IPS-18a (cell line): Measurements from ENCODE around the gene NPAS4.
A peak's percentile ranks its signal among the peaks of the same experiment; 100 is the strongest.
"Not testable (repeated sequence)": the region's sequence is repeated elsewhere in the genome, so short reads cannot be mapped to it uniquely, and the experiment has no call there.

Source experiments
- H3K27ac ChIP-seq: one replicate; pipeline ENCODE4 v1.5.1; 2013; ENCODE audit warnings: low read length
- H3K27me3 ChIP-seq: one replicate; pipeline ENCODE4 v1.6.1; 2013; ENCODE audit warnings: mild to moderate bottlenecking, low read length; ENCODE audit not compliant: control insufficient read depth, insufficient read depth
- H3K36me3 ChIP-seq: one replicate; pipeline ENCODE4 v1.6.1; 2013; ENCODE audit warnings: low read depth, low read length; ENCODE audit not compliant: control insufficient read depth
- H3K4me1 ChIP-seq: one replicate; pipeline ENCODE4 v1.6.1; 2013; ENCODE audit warnings: low read depth, low read length; ENCODE audit not compliant: control insufficient read depth
- H3K4me3 ChIP-seq: one replicate; pipeline ENCODE4 v1.5.1; 2013; ENCODE audit warnings: low read length
- H3K9ac ChIP-seq: one replicate; pipeline ENCODE4 v1.6.1; 2013; ENCODE audit warnings: mild to moderate bottlenecking, low read length, moderate library complexity
- H3K9me3 ChIP-seq: one replicate; pipeline ENCODE4 v1.6.1; 2013; ENCODE audit warnings: low read depth, low read length; ENCODE audit not compliant: control insufficient read depth

NPAS4 gene

GRCh38 chr11:66420671-66421476 lies at the start of gene NPAS4:
TSS of gene NPAS4 (plus strand) at chr11:66421035. CDS start at chr11:66421180, 145 bp downstream.
- Histone ChIP-seq H3K27me3 (peaks cover 33% of the 10 kb centered on the region), H3K9me3 (no peaks in the 10 kb centered on the region), H3K4me3 (peak within 1 kb of the TSS; percentile 50), H3K27ac (no peak within 1 kb of the TSS), H3K9ac (no peak within 1 kb of the TSS), H3K36me3 (no peaks in the 10 kb centered on the region), H3K4me1 (peaks cover 22% of the 10 kb centered on the region)

- Histone ChIP-seq H3K27ac (peak within 1 kb of the TSS; percentile 93), H3K4me3 (peak within 1 kb of the TSS; percentile 99), H3K9ac (peak within 1 kb of the TSS; percentile 96), H3K4me1 (peaks cover 18% of the 10 kb centered on the region), H3K27me3 (no peaks in the 10 kb centered on the region), H3K36me3 (peaks cover 25% of the 10 kb centered on the region), H3K9me3 (no peaks in the 10 kb centered on the region)
These were observed 49.0 kb upstream of the NPAS4 start, which contains the start of gene SLC29A2 for GRCh38 chr11:66371627-66372415. TSS of gene SLC29A2 (minus strand) at chr11:66371760. CDS start at chr11:66371591, 169 bp downstream.

- Histone ChIP-seq H3K4me1 (peaks cover 18% of the 10 kb centered on the region), H3K27me3 (no peaks in the 10 kb centered on the region), H3K9me3 (no peaks in the 10 kb centered on the region), H3K4me3 (no peak overlapping the region), H3K27ac (no peak overlapping the region), H3K9ac (no peak overlapping the region), H3K36me3 (peaks cover 11% of the 10 kb centered on the region)
These were observed 47.6 kb upstream of the NPAS4 start for GRCh38 chr11:66373265-66373664.

GRCh38 chr11:66373690-66374287 lies 47.0 kb upstream of the NPAS4 start:
- not testable (repeated sequence) for H3K9ac ChIP-seq, H3K4me3 ChIP-seq, H3K27me3 ChIP-seq, H3K9me3 ChIP-seq, H3K27ac ChIP-seq, H3K36me3 ChIP-seq
- peaks cover 18% of the 10 kb centered on the region for H3K4me1 ChIP-seq

GRCh38 chr11:66380264-66380663 lies 40.6 kb upstream of the NPAS4 start:
- not testable (repeated sequence) for H3K9me3 ChIP-seq, H3K36me3 ChIP-seq, H3K4me1 ChIP-seq, H3K27me3 ChIP-seq, H3K27ac ChIP-seq, H3K4me3 ChIP-seq, H3K9ac ChIP-seq

- H3K9ac ChIP-seq, H3K36me3 ChIP-seq, H3K4me1 ChIP-seq, H3K4me3 ChIP-seq, H3K9me3 ChIP-seq, H3K27me3 ChIP-seq, H3K27ac ChIP-seq: not testable (repeated sequence)
These were observed 36.5 kb upstream of the NPAS4 start for GRCh38 chr11:66384316-66384715.

- Histone ChIP-seq H3K27ac (no peak overlapping the region), H3K4me1 (peaks cover 4% of the 10 kb centered on the region), H3K27me3 (peaks cover 9% of the 10 kb centered on the region), H3K9ac (peak overlapping the region; percentile 26), H3K9me3 (no peaks in the 10 kb centered on the region), H3K4me3 (peak overlapping the region; percentile 34), H3K36me3 (no peaks in the 10 kb centered on the region)
These were observed 34.4 kb upstream of the NPAS4 start for GRCh38 chr11:66386171-66387069.

- no peak overlapping the region for H3K27ac ChIP-seq
- no peaks in the 10 kb centered on the region for H3K9me3 ChIP-seq
- H3K9ac ChIP-seq, result no peak overlapping the region
- no peak overlapping the region for H3K4me3 ChIP-seq
- H3K27me3 ChIP-seq, result peaks cover 9% of the 10 kb centered on the region
- no peaks in the 10 kb centered on the region for H3K36me3 ChIP-seq
- H3K4me1 ChIP-seq, result peaks cover 4% of the 10 kb centered on the region
These were observed 32.0 kb upstream of the NPAS4 start for GRCh38 chr11:66388780-66389386.

- H3K27ac ChIP-seq, result no peak overlapping the region
- no peak overlapping the region for H3K4me3 ChIP-seq
- no peak overlapping the region for H3K9ac ChIP-seq
- peaks cover 8% of the 10 kb centered on the region for H3K27me3 ChIP-seq
- H3K4me1 ChIP-seq, result peaks cover 3% of the 10 kb centered on the region
- H3K36me3 ChIP-seq, result no peaks in the 10 kb centered on the region
- no peaks in the 10 kb centered on the region for H3K9me3 ChIP-seq
These were observed 29.5 kb upstream of the NPAS4 start for GRCh38 chr11:66391322-66391721.

GRCh38 chr11:66393954-66394353 lies 26.9 kb upstream of the NPAS4 start:
- Histone ChIP-seq H3K9me3 (no peaks in the 10 kb centered on the region), H3K9ac (no peak overlapping the region)

More at GRCh38 chr11:66393954-66394353, 26.9 kb upstream of the NPAS4 start:
- Histone ChIP-seq H3K27ac (no peak overlapping the region), H3K27me3 (no peaks in the 10 kb centered on the region), H3K36me3 (no peaks in the 10 kb centered on the region), H3K4me3 (no peak overlapping the region), H3K4me1 (no peaks in the 10 kb centered on the region)
